Fibroblast of pulmonary artery (primary cell): Measurements from ENCODE around the gene APOH.

ENCODE experiments used
- DNase-seq: peaks from one replicate; pipeline ENCODE4 v3.0.0-alpha.2; 2010; ENCODE audit warnings: low read depth
- H3K4me3 ChIP-seq: replicated peaks from 2 replicates; pipeline ENCODE4 v1.5.1; 2011; ENCODE audit warnings: low read depth, mild to moderate bottlenecking, control low read depth, low read length, moderate library complexity
- CTCF ChIP-seq: IDR thresholded peaks from 2 replicates; pipeline ENCODE4 v1.5.1; 2011; ENCODE audit warnings: mild to moderate bottlenecking, control low read depth, low read length, inconsistent platforms; ENCODE audit errors: missing control alignments

The APOH gene

GRCh38 chr17:66183529-66183928, 45.7 kb downstream of the APOH start:
- no peak overlapping the region for H3K4me3 ChIP-seq
- TF ChIP-seq CTCF = no peak
- DNase-seq = no peak

GRCh38 chr17:66178642-66179041, 50.6 kb downstream of the APOH start:
- DNase-seq = no peak
- H3K4me3 ChIP-seq = no peak overlapping the region
- TF ChIP-seq CTCF = no peak

GRCh38 chr17:66177048-66177447, 52.2 kb downstream of the APOH start:
- TF ChIP-seq CTCF = no peak
- no peak overlapping the region for H3K4me3 ChIP-seq
- no peak for DNase-seq

GRCh38 chr17:66175892-66176291, 53.3 kb downstream of the APOH start:
- no peak for TF ChIP-seq CTCF
- no peak overlapping the region for H3K4me3 ChIP-seq
- DNase-seq = no peak

- DNase-seq = no peak
- no peak overlapping the region for H3K4me3 ChIP-seq
- no peak for TF ChIP-seq CTCF
Observed at GRCh38 chr17:66172691-66173223, 56.5 kb downstream of the APOH start.

- no peak for DNase-seq
- no peak overlapping the region for H3K4me3 ChIP-seq
- no peak for TF ChIP-seq CTCF
Observed at GRCh38 chr17:66172144-66172543, 57.1 kb downstream of the APOH start.

- DNase-seq = no peak
Observed at GRCh38 chr17:66171692-66172091, 57.5 kb downstream of the APOH start.

More at GRCh38 chr17:66171692-66172091, 57.5 kb downstream of the APOH start:
- TF ChIP-seq CTCF = no peak
- no peak overlapping the region for H3K4me3 ChIP-seq
